PC-9 (cell line): ENCODE data around the gene TNXB.
"Not testable (repeated sequence)": the region's sequence is repeated elsewhere in the genome, so short reads cannot be mapped to it uniquely, and the experiment has no call there.

Experiments used
- EZH2 ChIP-seq: fragments of 200-600 bp; sonication (generic); IDR thresholded peaks from 2 replicates; pipeline ENCODE4 v1.8.0; 2017; ENCODE audit warnings: antibody characterized with exemption, low read depth
- TF ChIP-seq, protein P1 (sequence below): fragments of 200-600 bp; sonication (generic); conservative IDR thresholded peaks from 2 replicates; pipeline ENCODE4 v1.6.1; 2017; ENCODE audit warnings: mixed run types, antibody characterized with exemption, mild to moderate bottlenecking, moderate library complexity

DNA sequence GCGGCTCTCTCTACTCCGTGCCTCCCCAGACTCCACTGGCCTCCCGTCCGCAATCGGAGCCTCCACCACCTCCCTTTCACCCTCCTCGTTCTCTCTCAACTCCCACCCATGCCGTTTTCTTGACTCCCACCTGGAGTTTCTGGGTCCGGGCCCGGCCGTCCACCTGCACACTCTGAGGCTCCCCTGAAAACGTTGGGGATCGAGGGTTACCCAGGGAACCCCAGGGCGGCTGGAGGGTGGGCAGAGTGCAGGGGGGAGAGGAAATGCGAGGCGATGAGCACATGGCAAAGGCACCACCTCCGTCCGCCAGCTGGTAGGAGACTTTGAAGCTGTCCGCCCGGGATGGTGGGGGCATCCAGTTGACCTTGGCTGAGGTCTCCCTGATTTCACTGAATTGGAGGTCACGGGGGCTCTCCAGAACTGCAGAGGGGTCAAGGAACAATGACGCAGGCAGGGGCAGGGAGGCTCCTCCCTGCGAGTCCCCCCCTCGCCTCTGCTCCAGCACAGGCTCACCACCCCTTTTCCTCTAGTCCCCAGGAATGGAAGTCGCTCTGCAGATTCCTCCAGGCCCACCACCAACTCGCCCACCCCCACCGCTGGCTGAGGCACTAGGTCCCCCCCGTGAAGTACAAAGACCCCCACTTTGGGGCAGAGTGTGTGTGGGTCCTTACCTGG is 98.1 kb downstream of the TNXB start:
- TF ChIP-seq, protein P1, sequence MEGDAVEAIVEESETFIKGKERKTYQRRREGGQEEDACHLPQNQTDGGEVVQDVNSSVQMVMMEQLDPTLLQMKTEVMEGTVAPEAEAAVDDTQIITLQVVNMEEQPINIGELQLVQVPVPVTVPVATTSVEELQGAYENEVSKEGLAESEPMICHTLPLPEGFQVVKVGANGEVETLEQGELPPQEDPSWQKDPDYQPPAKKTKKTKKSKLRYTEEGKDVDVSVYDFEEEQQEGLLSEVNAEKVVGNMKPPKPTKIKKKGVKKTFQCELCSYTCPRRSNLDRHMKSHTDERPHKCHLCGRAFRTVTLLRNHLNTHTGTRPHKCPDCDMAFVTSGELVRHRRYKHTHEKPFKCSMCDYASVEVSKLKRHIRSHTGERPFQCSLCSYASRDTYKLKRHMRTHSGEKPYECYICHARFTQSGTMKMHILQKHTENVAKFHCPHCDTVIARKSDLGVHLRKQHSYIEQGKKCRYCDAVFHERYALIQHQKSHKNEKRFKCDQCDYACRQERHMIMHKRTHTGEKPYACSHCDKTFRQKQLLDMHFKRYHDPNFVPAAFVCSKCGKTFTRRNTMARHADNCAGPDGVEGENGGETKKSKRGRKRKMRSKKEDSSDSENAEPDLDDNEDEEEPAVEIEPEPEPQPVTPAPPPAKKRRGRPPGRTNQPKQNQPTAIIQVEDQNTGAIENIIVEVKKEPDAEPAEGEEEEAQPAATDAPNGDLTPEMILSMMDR, result not testable (repeated sequence)
- not testable (repeated sequence) for TF ChIP-seq EZH2
